ENCODE measurements around the gene RPL22.

DNA sequence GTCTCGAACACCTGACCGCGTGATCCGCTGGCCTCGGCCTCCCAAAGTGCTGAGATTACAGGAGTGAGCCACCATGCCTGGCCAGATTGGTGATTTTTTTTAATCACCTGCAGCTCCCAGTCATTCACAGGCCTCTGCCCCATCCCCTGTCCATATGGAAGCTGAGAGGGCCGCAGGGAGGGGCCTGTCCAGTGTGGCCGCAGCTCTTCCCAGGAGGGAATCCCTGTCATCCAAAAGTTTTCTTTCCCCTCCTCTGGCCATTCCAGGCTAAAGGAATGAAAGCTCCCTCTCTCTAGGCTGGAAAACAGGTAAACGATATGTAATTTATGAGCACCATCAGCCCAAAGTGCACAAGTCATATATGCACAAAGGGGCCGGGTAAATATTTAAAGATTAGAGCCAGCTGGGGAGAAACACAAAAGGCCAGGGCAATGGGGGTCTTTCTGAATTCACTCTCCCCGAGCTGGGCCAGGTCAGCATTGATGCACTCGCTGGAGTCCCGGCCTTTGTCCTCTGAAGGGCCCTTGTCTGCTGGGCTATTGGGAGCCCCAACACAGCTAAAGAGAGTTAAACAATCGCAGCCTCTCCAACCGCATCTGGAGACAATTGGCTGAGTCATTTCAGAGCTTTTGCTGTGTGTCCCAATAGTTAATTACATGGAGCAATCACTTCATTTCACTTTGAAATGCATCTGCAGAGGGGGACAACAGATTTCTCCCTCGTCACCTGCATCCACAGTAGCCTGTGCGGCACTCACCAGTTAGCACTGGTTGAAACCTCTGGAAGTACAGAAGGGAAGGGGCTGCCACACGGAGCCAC is 40.8 kb upstream of the RPL22 start:
- TF ChIP-seq, protein P1, sequence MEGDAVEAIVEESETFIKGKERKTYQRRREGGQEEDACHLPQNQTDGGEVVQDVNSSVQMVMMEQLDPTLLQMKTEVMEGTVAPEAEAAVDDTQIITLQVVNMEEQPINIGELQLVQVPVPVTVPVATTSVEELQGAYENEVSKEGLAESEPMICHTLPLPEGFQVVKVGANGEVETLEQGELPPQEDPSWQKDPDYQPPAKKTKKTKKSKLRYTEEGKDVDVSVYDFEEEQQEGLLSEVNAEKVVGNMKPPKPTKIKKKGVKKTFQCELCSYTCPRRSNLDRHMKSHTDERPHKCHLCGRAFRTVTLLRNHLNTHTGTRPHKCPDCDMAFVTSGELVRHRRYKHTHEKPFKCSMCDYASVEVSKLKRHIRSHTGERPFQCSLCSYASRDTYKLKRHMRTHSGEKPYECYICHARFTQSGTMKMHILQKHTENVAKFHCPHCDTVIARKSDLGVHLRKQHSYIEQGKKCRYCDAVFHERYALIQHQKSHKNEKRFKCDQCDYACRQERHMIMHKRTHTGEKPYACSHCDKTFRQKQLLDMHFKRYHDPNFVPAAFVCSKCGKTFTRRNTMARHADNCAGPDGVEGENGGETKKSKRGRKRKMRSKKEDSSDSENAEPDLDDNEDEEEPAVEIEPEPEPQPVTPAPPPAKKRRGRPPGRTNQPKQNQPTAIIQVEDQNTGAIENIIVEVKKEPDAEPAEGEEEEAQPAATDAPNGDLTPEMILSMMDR (IDR thresholded peaks at IDR 0.05; ENCODE audit: control extremely low read depth in 1 of 3, insufficient read depth in 1 of 3, low read depth in 1 of 3, low read length in 3 of 3): no peak
- TF ChIP-seq RXRA (IDR thresholded peaks at IDR 0.05; ENCODE audit: insufficient read depth, low read depth, low read length): no peak
- TF ChIP-seq JUN (IDR thresholded peaks at IDR 0.05; ENCODE audit: low read depth, low read length): no peak
- no peak for TF ChIP-seq EP300 (IDR thresholded peaks at IDR 0.05; ENCODE audit: borderline replicate concordance in 1 of 2, low read depth in 2 of 2, low read length in 2 of 2)
